Thoracic aorta (tissue), 2 donors: ENCODE data around the gene NEK8. TPM values are rescaled to one million over a fixed set of nuclear protein-coding genes. Genes with fewer than 3 reads are reported as not detected.

Experiments used
- ATAC-seq: fragments of 150-250 bp; one replicate; pipeline ENCODE4 v1.8.0; 2017; ENCODE audit warnings: low read depth; ENCODE audit not compliant: insufficient number of reproducible peaks, low FRiP score
- DNase-seq: peaks from one replicate; pipeline ENCODE4 v3.0.0-alpha.2; 2020; ENCODE audit warnings: low spot score
- H3K27ac ChIP-seq, 2 donors: fragments of 200-600 bp; sonication (generic); 1 replicate in 1 of 2; 2 replicates in 1 of 2; pipeline ENCODE4 v1.5.1; 2016; ENCODE audit warnings: mild to moderate bottlenecking in 2 of 2, moderate library complexity in 2 of 2
- H3K27me3 ChIP-seq: fragments of 200-600 bp; sonication (generic); replicated peaks from 2 replicates; pipeline ENCODE4 v1.6.0; 2016; ENCODE audit warnings: mild to moderate bottlenecking; ENCODE audit not compliant: insufficient read depth
- H3K36me3 ChIP-seq: fragments of 200-600 bp; sonication (generic); one replicate; pipeline ENCODE4 v1.5.1; 2016
- H3K4me1 ChIP-seq, 2 donors: fragments of 200-600 bp; sonication (generic); 1 replicate in 1 of 2; 2 replicates in 1 of 2; pipeline versions ENCODE4 v1.5.1 to v1.6.0; 2016; ENCODE audit warnings: low read depth in 2 of 2, mild to moderate bottlenecking in 1 of 2; ENCODE audit not compliant: control insufficient read depth in 1 of 2
- H3K4me3 ChIP-seq: fragments of 200-600 bp; sonication (generic); 2 replicates; pipeline ENCODE4 v1.5.1; 2016; ENCODE audit warnings: mild to moderate bottlenecking
- H3K9me3 ChIP-seq: fragments of 200-600 bp; sonication (generic); 2 replicates; pipeline ENCODE4 v1.5.1; 2016
- CTCF ChIP-seq: fragments of 200-600 bp; sonication (generic); IDR thresholded peaks from one replicate; pipeline ENCODE4 v1.5.1; 2019; ENCODE audit warnings: antibody characterized with exemption
- total RNA-seq, 2 donors: library from RNA; depleted of rRNA; stranded (reverse); fragments of >200 nt; gene quantifications; one replicate each; pipeline versions ENCODE4 v1.1.0 to v1.2.3, GENCODE V29; 2016

Gene NEK8
- total RNA-seq, 2 donors from 2014 or later: 1.5 to 2.2 TPM

GRCh38 chr17:28755486-28755885 lies 26.9 kb downstream of the NEK8 start:
- DNase-seq: no peak
- H3K9me3 ChIP-seq: no peaks in the 10 kb centered on the region
- no peaks in the 10 kb centered on the region for H3K27me3 ChIP-seq
- H3K36me3 ChIP-seq: peaks cover 27% of the 10 kb centered on the region
- no peak for ATAC-seq
- H3K4me1 ChIP-seq: no peaks in the 10 kb centered on the region
- H3K4me3 ChIP-seq: no peak overlapping the region
- no peak overlapping the region for H3K27ac ChIP-seq
- TF ChIP-seq CTCF: no peak

- ATAC-seq: no peak
- Histone ChIP-seq H3K27me3 (no peaks in the 10 kb centered on the region), H3K27ac (no peak overlapping the region), H3K9me3 (no peaks in the 10 kb centered on the region), H3K4me1 (no peaks in the 10 kb centered on the region), H3K4me3 (no peak overlapping the region), H3K36me3 (peaks cover 27% of the 10 kb centered on the region)
- no peak for DNase-seq
- no peak for TF ChIP-seq CTCF
Measured at GRCh38 chr17:28756049-28756804, 27.6 kb downstream of the NEK8 start.

- ATAC-seq: no peak
- Histone ChIP-seq H3K4me1 (no peaks in the 10 kb centered on the region), H3K4me3 (no peak overlapping the region), H3K27me3 (no peaks in the 10 kb centered on the region), H3K27ac (no peak overlapping the region), H3K36me3 (peaks cover 27% of the 10 kb centered on the region), H3K9me3 (no peaks in the 10 kb centered on the region)
- TF ChIP-seq CTCF: no peak
- no peak for DNase-seq
Measured at GRCh38 chr17:28758411-28759121, 30.0 kb downstream of the NEK8 start.

GRCh38 chr17:28759256-28759865 lies 30.8 kb downstream of the NEK8 start:
- peaks cover 27% of the 10 kb centered on the region for H3K36me3 ChIP-seq
- no peak for ATAC-seq
- DNase-seq: no peak

More at GRCh38 chr17:28759256-28759865, 30.8 kb downstream of the NEK8 start:
- TF ChIP-seq CTCF: no peak
- H3K9me3 ChIP-seq: no peaks in the 10 kb centered on the region
- H3K4me3 ChIP-seq: no peak overlapping the region
- no peaks in the 10 kb centered on the region for H3K27me3 ChIP-seq
- H3K4me1 ChIP-seq: no peaks in the 10 kb centered on the region
- H3K27ac ChIP-seq: no peak overlapping the region
